IMR-90 (cell line): Measurements from ENCODE around the gene FRMD6. TPM values are rescaled to one million over a fixed set of nuclear protein-coding genes. Genes with fewer than 3 reads are reported as not detected.

Experiments
- ATAC-seq: fragments of 200-7000 bp; cut with Tn5 transposase; 2 replicates; pipeline ENCODE4 v1.9.1; 2020; ENCODE audit warnings: low read depth, mild to moderate bottlenecking, moderate library complexity
- BruUV-seq: library from RNA; stranded (reverse); fragments of 400-500 nt; replicated peaks from 2 replicates; lab custom pipeline; 2021; lab: Mats Ljungman, UMichigan
- CTCF ChIA-PET: fragments of 300-600 bp; formaldehyde crosslinking; extraction: SDS; loops from one replicate; lab custom pipeline; 2021; ENCODE audit warnings: antibody characterized with exemption; lab: Yijun Ruan, JAX
- POLR2A ChIA-PET: fragments of 300-600 bp; sonication (Branson Sonifier 250); formaldehyde crosslinking; loops from one replicate; lab custom pipeline; 2022; ENCODE audit warnings: antibody characterized with exemption; ENCODE audit not compliant: unreplicated experiment; lab: Charles Lee
- DNase-seq: peaks from one replicate; pipeline ENCODE4 v3.0.0; 2013
- H2AFZ ChIP-seq: replicated peaks from 2 replicates; pipeline ENCODE3; 2013; ENCODE audit warnings: low read length, mild to moderate bottlenecking; ENCODE audit not compliant: poor library complexity
- H2AK5ac ChIP-seq: 2 replicates; pipeline ENCODE4 v1.6.1; 2013; ENCODE audit warnings: low read depth, low read length, inconsistent platforms
- H2AK9ac ChIP-seq: replicated peaks from 2 replicates; pipeline ENCODE3; 2013; ENCODE audit warnings: mild to moderate bottlenecking, low read depth, low read length, moderate library complexity; ENCODE audit not compliant: poor library complexity
- H2BK120ac ChIP-seq: 2 replicates; pipeline ENCODE4 v1.6.1; 2013; ENCODE audit warnings: low read depth, low read length, inconsistent platforms
- H2BK15ac ChIP-seq: 3 replicates; pipeline ENCODE4 v1.6.1; 2013; ENCODE audit warnings: low read depth, low read length, inconsistent platforms
- H2BK20ac ChIP-seq: 2 replicates; pipeline ENCODE4 v1.6.1; 2013; ENCODE audit warnings: low read depth, mild to moderate bottlenecking, inconsistent platforms, low read length, moderate library complexity
- H2BK5ac ChIP-seq: 2 replicates; pipeline ENCODE4 v1.6.1; 2013; ENCODE audit warnings: mild to moderate bottlenecking, low read depth, low read length, inconsistent platforms; ENCODE audit not compliant: poor library complexity, severe bottlenecking
- H3K14ac ChIP-seq: replicated peaks from 2 replicates; pipeline ENCODE4 v1.6.1; 2013; ENCODE audit warnings: low read depth, low read length, inconsistent platforms
- H3K18ac ChIP-seq: 2 replicates; pipeline ENCODE4 v1.6.1; 2013; ENCODE audit warnings: low read depth, low read length, control low read depth
- H3K23ac ChIP-seq: 2 replicates; pipeline ENCODE4 v1.6.1; 2013; ENCODE audit warnings: low read depth, low read length, inconsistent platforms
- H3K27ac ChIP-seq: 2 replicates; pipeline ENCODE4 v1.5.1; 2013; ENCODE audit warnings: mild to moderate bottlenecking, control low read depth, low read length; ENCODE audit not compliant: insufficient read depth
- H3K27me3 ChIP-seq: 2 replicates; pipeline ENCODE4 v1.6.1; 2013; ENCODE audit warnings: low read length; ENCODE audit not compliant: control insufficient read depth, insufficient read depth
- H3K36me3 ChIP-seq: 2 replicates; pipeline ENCODE4 v1.6.1; 2013; ENCODE audit warnings: low read length, mixed read lengths; ENCODE audit not compliant: control insufficient read depth, insufficient read depth
- H3K4ac ChIP-seq: 2 replicates; pipeline ENCODE4 v1.6.1; 2013; ENCODE audit warnings: low read depth, low read length, inconsistent platforms
- H3K4me1 ChIP-seq: 2 replicates; pipeline ENCODE4 v1.6.1; 2013; ENCODE audit warnings: low read length, mixed read lengths; ENCODE audit not compliant: control insufficient read depth, insufficient read depth
- H3K4me2 ChIP-seq: 2 replicates; pipeline ENCODE4 v1.6.1; 2013; ENCODE audit warnings: low read depth, mild to moderate bottlenecking, control low read depth, low read length, moderate library complexity
- H3K4me3 ChIP-seq: 2 replicates; pipeline ENCODE4 v1.5.1; 2013; ENCODE audit warnings: low read depth, mild to moderate bottlenecking, control low read depth, low read length, moderate library complexity; ENCODE audit not compliant: insufficient read depth
- H3K56ac ChIP-seq: 2 replicates; pipeline ENCODE4 v1.6.1; 2013; ENCODE audit warnings: low read length, inconsistent platforms; ENCODE audit not compliant: insufficient read depth; ENCODE audit errors: extremely low read depth
- H3K79me1 ChIP-seq, 2 experiments: 2 replicates each; pipeline ENCODE4 v1.6.1; 2013; ENCODE audit warnings: low read length in 2 of 2, inconsistent platforms in 1 of 2, low read depth in 1 of 2
- H3K9ac ChIP-seq: 2 replicates; pipeline ENCODE4 v1.6.1; 2013; ENCODE audit warnings: low read depth, low read length, control low read depth
- H3K9me1 ChIP-seq: 2 replicates; pipeline ENCODE4 v1.6.1; 2013; ENCODE audit warnings: low read length, inconsistent platforms; ENCODE audit not compliant: insufficient read depth
- H3K9me3 ChIP-seq: 2 replicates; pipeline ENCODE4 v1.6.1; 2013; ENCODE audit warnings: low read length; ENCODE audit not compliant: control insufficient read depth, insufficient read depth
- H4K20me1 ChIP-seq: 2 replicates; pipeline ENCODE4 v1.6.1; 2013; ENCODE audit warnings: low read length, inconsistent platforms; ENCODE audit not compliant: insufficient read depth
- H4K5ac ChIP-seq: 2 replicates; pipeline ENCODE4 v1.6.1; 2013; ENCODE audit warnings: mild to moderate bottlenecking, low read depth, low read length, control low read depth
- H4K8ac ChIP-seq, 2 experiments: 2 replicates each; pipeline ENCODE4 v1.6.1; 2013; ENCODE audit warnings: low read depth in 2 of 2, low read length in 2 of 2, control low read depth in 1 of 2, inconsistent platforms in 1 of 2
- H4K91ac ChIP-seq: 2 replicates; pipeline ENCODE4 v1.6.1; 2013; ENCODE audit warnings: low read depth, low read length, inconsistent platforms; ENCODE audit not compliant: insufficient read depth
- BHLHE40 ChIP-seq: fragments of 150-350 bp; IDR thresholded peaks from 2 replicates; pipeline ENCODE4 v1.6.1; 2016; ENCODE audit warnings: mild to moderate bottlenecking, low read depth, low read length
- CEBPB ChIP-seq: IDR thresholded peaks from 2 replicates; pipeline ENCODE4 v1.6.1; 2012; ENCODE audit warnings: low read depth, low read length, improper control_type of control experiment
- CHD1 ChIP-seq: IDR thresholded peaks from 2 replicates; pipeline ENCODE4 v1.6.1; 2012; ENCODE audit warnings: low read depth, low read length, improper control_type of control experiment
- FOS ChIP-seq: fragments of 150-350 bp; IDR thresholded peaks from 2 replicates; pipeline ENCODE4 v1.6.1; 2016; ENCODE audit warnings: low read depth, low read length
- MAFK ChIP-seq: IDR thresholded peaks from 2 replicates; pipeline ENCODE4 v1.6.1; 2012; ENCODE audit warnings: low read depth, low read length, improper control_type of control experiment
- NFE2L2 ChIP-seq: fragments of 150-350 bp; IDR thresholded peaks from 2 replicates; pipeline ENCODE4 v1.6.1; 2016; ENCODE audit warnings: low read depth, mild to moderate bottlenecking, low read length
- POLR2A ChIP-seq: IDR thresholded peaks from 2 replicates; pipeline ENCODE4 v1.6.1; 2012; ENCODE audit warnings: mild to moderate bottlenecking, low read depth, low read length
- RAD21 ChIP-seq: IDR thresholded peaks from 2 replicates; pipeline ENCODE4 v1.6.1; 2012; ENCODE audit warnings: low read length, improper control_type of control experiment
- RCOR1 ChIP-seq: IDR thresholded peaks from 2 replicates; pipeline ENCODE4 v1.6.1; 2012; ENCODE audit warnings: mild to moderate bottlenecking, low read length, improper control_type of control experiment; ENCODE audit not compliant: insufficient replicate concordance
- RFX5 ChIP-seq: IDR thresholded peaks from 2 replicates; pipeline ENCODE4 v1.8.0; 2012; ENCODE audit warnings: low read depth, mild to moderate bottlenecking, low read length, moderate library complexity
- SMC3 ChIP-seq: fragments of 150-350 bp; IDR thresholded peaks from 2 replicates; pipeline ENCODE4 v1.6.1; 2016; ENCODE audit warnings: low read depth, mild to moderate bottlenecking, antibody characterized with exemption, low read length, moderate library complexity
- WGBS, 2 experiments: methylation state at CpG; one replicate each; pipeline versions ENCODE4 v1.1.5 to v1.1.7; 2013; ENCODE audit warnings: missing lambda C conversion rate in 2 of 2; ENCODE audit not compliant: insufficient read length in 1 of 2; ENCODE audit errors: extremely low coverage in 2 of 2; 5-methylcytosine and 5-hydroxymethylcytosine counted together
- dilution Hi-C: fragments of 300-500 bp; cut with HindIII; formaldehyde crosslinking; loops from one replicate; pipeline ENCODE4 v1.14.3; 2018; ENCODE audit warnings: low sequenced_read_pairs; ENCODE audit not compliant: unreplicated experiment
- in situ Hi-C: fragments of 300-500 bp; cut with MboI; formaldehyde crosslinking; loops from 3 replicates; pipeline ENCODE4 v1.14.3; 2019; ENCODE audit warnings: low sequenced_read_pairs, inconsistent platforms, mixed read lengths
- intact Hi-C: fragments of 100-400 bp; cut with micrococcal nuclease; formaldehyde crosslinking; loops from 2 replicates; pipeline ENCODE4 v1.10.0; 2022
- polyA plus RNA-seq, 3 experiments: library from polyadenylated mRNA; depleted of rRNA; stranded (reverse); fragments of >200 nt; gene quantifications; 2 replicates each; pipeline ENCODE4 v1.2.3, GENCODE V29; 2012; ENCODE audit warnings: low replicate concordance in 1 of 3
- total RNA-seq: library from RNA; depleted of rRNA; stranded (reverse); fragments of >200 nt; gene quantifications from 2 replicates; pipeline ENCODE4 v1.2.3, GENCODE V29; 2012
- TF ChIP-seq, protein P1 (sequence below): conservative IDR thresholded peaks from 2 replicates; pipeline ENCODE4 v1.5.1; 2012; ENCODE audit warnings: mild to moderate bottlenecking, low read depth, low read length, improper control_type of control experiment
- TF ChIP-seq, protein P2 (sequence below): fragments of 150-350 bp; IDR thresholded peaks from 2 replicates; pipeline ENCODE4 v1.6.1; 2016; ENCODE audit warnings: low read depth, mild to moderate bottlenecking, low read length, moderate library complexity, borderline replicate concordance

The FRMD6 gene
- total and polyA plus RNA-seq, 2 of the 4 experiments (the other 2 are of a cell fraction), result 243 to 682 TPM

DNA sequence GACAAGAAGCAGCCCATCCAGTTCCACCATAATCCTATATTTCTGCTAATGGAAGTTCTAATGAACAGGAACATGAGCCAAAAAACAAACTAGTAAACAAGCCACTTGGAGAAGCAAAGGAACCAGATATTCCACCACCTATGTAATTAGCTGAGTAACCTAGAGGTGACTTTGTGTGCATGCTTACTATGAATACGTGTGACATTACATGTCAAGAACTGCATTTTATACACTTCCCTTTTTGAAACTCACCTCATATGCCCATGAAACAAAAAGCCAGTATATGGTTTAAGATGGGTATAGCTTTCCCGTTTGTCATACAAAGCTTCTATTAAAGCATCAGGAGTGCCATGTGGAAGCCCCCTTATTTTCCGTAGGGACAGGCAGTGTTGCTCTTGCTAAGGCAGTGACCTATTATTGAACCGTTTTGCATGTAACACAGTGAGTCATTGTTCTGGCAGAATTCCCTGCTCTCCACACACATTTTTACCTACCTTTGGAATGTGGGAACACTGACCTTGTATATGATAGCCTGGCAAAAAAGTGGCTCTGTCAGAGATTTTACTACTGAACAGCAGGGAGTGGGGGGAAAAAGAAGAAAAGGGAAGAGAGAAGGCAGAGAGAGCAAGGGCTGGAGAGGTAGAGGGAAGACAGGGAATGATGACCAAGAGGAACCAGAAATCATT, 34.8 kb upstream of the FRMD6 start:
- H3K9ac ChIP-seq, result no peak overlapping the region; the same call in 1 of the 2 replicates
- H4K20me1 ChIP-seq, result no peaks in the 10 kb centered on the region
- H3K18ac ChIP-seq, result peak overlapping the region; percentile 92
- H3K4ac ChIP-seq, result peak overlapping the region; percentile 79
- H3K14ac ChIP-seq, result peak overlapping the region; percentile 75; the same call in 1 of the 2 replicates
- intact Hi-C loops, result no loop called here
- peak overlapping the region; percentile 49; the same call in 1 of the 2 replicates for H4K91ac ChIP-seq
- H3K4me1 ChIP-seq, result peaks cover 22% of the 10 kb centered on the region
- peaks cover 5 to 6% of the 10 kb centered on the region in 2 experiments for H3K79me1 ChIP-seq
- peak overlapping the region; percentile 40 for H2AFZ ChIP-seq
- peak; percentile 73 for ATAC-seq
- 0% methylated on average over 1 of the region's 4 CpGs; no CpG with 5 or more reads in 1 of the 2 experiments for WGBS, 2 experiments
- peak overlapping the region; percentile 90 for H2BK120ac ChIP-seq
- peak overlapping the region; percentile 84; the same call in 2 of the 3 replicates for H2BK15ac ChIP-seq
- dilution Hi-C loops, result no loop called here
- H3K36me3 ChIP-seq, result no peaks in the 10 kb centered on the region
- H2BK20ac ChIP-seq, result peak overlapping the region; percentile 89
- H3K23ac ChIP-seq, result peak overlapping the region; percentile 50; the same call in 1 of the 2 replicates
- peak overlapping the region; percentile 89 for H2BK5ac ChIP-seq
- BruUV-seq, result no TSS peak
- H3K9me1 ChIP-seq, result peaks cover 11% of the 10 kb centered on the region; the same call in 1 of the 2 replicates
- peak overlapping the region in 1 of 2 experiments; percentile 63; a peak in 2 of 4 replicates for H4K8ac ChIP-seq
- in situ Hi-C loops, result no loop called here
- ChIA-PET POLR2A (interaction anchor here (0.7 kb wide), 1 partner anchor 35 kb away, joined by 3 read pairs; the partner anchor contains the start of gene FRMD6), CTCF (no interaction called here)
- H3K27me3 ChIP-seq, result no peaks in the 10 kb centered on the region
- peak; percentile 65; the same call in 1 of the 2 replicates for TF ChIP-seq FOS
- no peak for TF ChIP-seq BHLHE40
- TF ChIP-seq SMC3, result no peak
- TF ChIP-seq RCOR1, result no peak
- peak; percentile 11; the same call in 1 of the 2 replicates for TF ChIP-seq CEBPB
- TF ChIP-seq POLR2A, result no peak
- no peak for TF ChIP-seq CHD1
- TF ChIP-seq NFE2L2, result no peak
- no peak for TF ChIP-seq RFX5
- TF ChIP-seq, protein P1, sequence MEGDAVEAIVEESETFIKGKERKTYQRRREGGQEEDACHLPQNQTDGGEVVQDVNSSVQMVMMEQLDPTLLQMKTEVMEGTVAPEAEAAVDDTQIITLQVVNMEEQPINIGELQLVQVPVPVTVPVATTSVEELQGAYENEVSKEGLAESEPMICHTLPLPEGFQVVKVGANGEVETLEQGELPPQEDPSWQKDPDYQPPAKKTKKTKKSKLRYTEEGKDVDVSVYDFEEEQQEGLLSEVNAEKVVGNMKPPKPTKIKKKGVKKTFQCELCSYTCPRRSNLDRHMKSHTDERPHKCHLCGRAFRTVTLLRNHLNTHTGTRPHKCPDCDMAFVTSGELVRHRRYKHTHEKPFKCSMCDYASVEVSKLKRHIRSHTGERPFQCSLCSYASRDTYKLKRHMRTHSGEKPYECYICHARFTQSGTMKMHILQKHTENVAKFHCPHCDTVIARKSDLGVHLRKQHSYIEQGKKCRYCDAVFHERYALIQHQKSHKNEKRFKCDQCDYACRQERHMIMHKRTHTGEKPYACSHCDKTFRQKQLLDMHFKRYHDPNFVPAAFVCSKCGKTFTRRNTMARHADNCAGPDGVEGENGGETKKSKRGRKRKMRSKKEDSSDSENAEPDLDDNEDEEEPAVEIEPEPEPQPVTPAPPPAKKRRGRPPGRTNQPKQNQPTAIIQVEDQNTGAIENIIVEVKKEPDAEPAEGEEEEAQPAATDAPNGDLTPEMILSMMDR, result no peak
- TF ChIP-seq, protein P2, sequence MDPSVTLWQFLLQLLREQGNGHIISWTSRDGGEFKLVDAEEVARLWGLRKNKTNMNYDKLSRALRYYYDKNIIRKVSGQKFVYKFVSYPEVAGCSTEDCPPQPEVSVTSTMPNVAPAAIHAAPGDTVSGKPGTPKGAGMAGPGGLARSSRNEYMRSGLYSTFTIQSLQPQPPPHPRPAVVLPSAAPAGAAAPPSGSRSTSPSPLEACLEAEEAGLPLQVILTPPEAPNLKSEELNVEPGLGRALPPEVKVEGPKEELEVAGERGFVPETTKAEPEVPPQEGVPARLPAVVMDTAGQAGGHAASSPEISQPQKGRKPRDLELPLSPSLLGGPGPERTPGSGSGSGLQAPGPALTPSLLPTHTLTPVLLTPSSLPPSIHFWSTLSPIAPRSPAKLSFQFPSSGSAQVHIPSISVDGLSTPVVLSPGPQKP, result no peak
- TF ChIP-seq MAFK, result peak; percentile 35; the same call in 1 of the 2 replicates
- TF ChIP-seq RAD21, result no peak
- H3K4me3 ChIP-seq, result no peak overlapping the region
- H3K9me3 ChIP-seq, result no peaks in the 10 kb centered on the region
- peak overlapping the region; percentile 76; the same call in 1 of the 2 replicates for H2AK5ac ChIP-seq
- H3K56ac ChIP-seq, result 0 out of 2 replicates have a peak overlapping the region, but pooled peaks have one; percentile 34
- peak overlapping the region; percentile 20 for H2AK9ac ChIP-seq
- peak overlapping the region; percentile 66 for H3K4me2 ChIP-seq
- H3K27ac ChIP-seq, result 0 out of 2 replicates have a peak overlapping the region, but pooled peaks have one; percentile 22
- DNase-seq, result peak; percentile 94
- peak overlapping the region; percentile 69; the same call in 1 of the 2 replicates for H4K5ac ChIP-seq
